Measurements from ENCODE around the gene DERL3.

DERL3 gene

GRCh38 chr22:23834793-23835483 is 3.9 kb downstream of the DERL3 start:
- H3K14ac ChIP-seq (ENCODE audit: low read length) = no peak overlapping the region
- H3K4me2 ChIP-seq (ENCODE audit: insufficient read depth, low read length, poor library complexity, severe bottlenecking) = no peak overlapping the region
- peaks cover 0 to 2% (median 0%) of the 10 kb centered on the region in 3 experiments for H3K27me3 ChIP-seq (ENCODE audit: control insufficient read depth in 3 of 3, insufficient read depth in 3 of 3, low read depth in 1 of 3, low read length in 3 of 3)
- H2BK5ac ChIP-seq (ENCODE audit: low read length) = no peak overlapping the region
- no peak overlapping the region for H2BK12ac ChIP-seq (ENCODE audit: low read length)
- H4K8ac ChIP-seq (ENCODE audit: low read depth, low read length) = no peak overlapping the region
- H2BK120ac ChIP-seq (ENCODE audit: low read depth, low read length) = no peak overlapping the region
- no peak overlapping the region for H2BK15ac ChIP-seq (ENCODE audit: low read length)
- WGBS, 2 donors (ENCODE audit: extremely low coverage in 2 of 2, insufficient read length in 2 of 2, insufficient replicate concordance in 1 of 2) = no CpG with 5 or more reads among the region's 10 CpGs
- H3K4me3 ChIP-seq (ENCODE audit: low read length in 2 of 2) = no peak overlapping the region
- H3K27ac ChIP-seq (replicated peaks; ENCODE audit: low read length) = no peak overlapping the region
- DNase-seq (ENCODE audit: low spot score) = no peak
- H3K18ac ChIP-seq (ENCODE audit: low read length) = no peak overlapping the region
- no peak overlapping the region for H3K23ac ChIP-seq (ENCODE audit: low read depth, low read length, poor library complexity)
- H3K79me1 ChIP-seq (ENCODE audit: low read depth, low read length) = peaks cover 6% of the 10 kb centered on the region
- H3K4me1 ChIP-seq (ENCODE audit: control insufficient read depth in 2 of 2, insufficient read depth in 1 of 2, low read depth in 1 of 2, low read length in 2 of 2) = peaks cover 4 to 8% of the 10 kb centered on the region in 2 donors
- H3K4ac ChIP-seq (ENCODE audit: low read length) = no peak overlapping the region
- peaks cover 39 to 64% of the 10 kb centered on the region in 2 donors for H3K36me3 ChIP-seq (replicated peaks in 1 of 2; ENCODE audit: control insufficient read depth in 2 of 2, insufficient read depth in 2 of 2, low read length in 2 of 2)
- no peaks in the 10 kb centered on the region for H3K9me3 ChIP-seq (replicated peaks in 1 of 2; ENCODE audit: control insufficient read depth in 2 of 2, insufficient read depth in 1 of 2, low read depth in 1 of 2, low read length in 2 of 2)
- no peak overlapping the region for H4K91ac ChIP-seq (ENCODE audit: low read depth, low read length, poor library complexity)
- H3K9ac ChIP-seq (ENCODE audit: low read depth, low read length, poor library complexity) = no peak overlapping the region
- no peak overlapping the region for H2AFZ ChIP-seq (ENCODE audit: low read length)
- H2AK5ac ChIP-seq (ENCODE audit: low read depth, low read length) = no peak overlapping the region

GRCh38 chr22:23834406-23834792 is 4.4 kb downstream of the DERL3 start:
- no peak overlapping the region for H4K8ac ChIP-seq (ENCODE audit: low read depth, low read length)
- no peak overlapping the region for H3K4me3 ChIP-seq (ENCODE audit: low read length in 2 of 2)
- no peaks in the 10 kb centered on the region for H3K27me3 ChIP-seq (ENCODE audit: control insufficient read depth in 3 of 3, insufficient read depth in 3 of 3, low read depth in 1 of 3, low read length in 3 of 3)
- H3K4me2 ChIP-seq (ENCODE audit: insufficient read depth, low read length, poor library complexity, severe bottlenecking) = no peak overlapping the region
- H3K9me3 ChIP-seq (replicated peaks in 1 of 2; ENCODE audit: control insufficient read depth in 2 of 2, insufficient read depth in 1 of 2, low read depth in 1 of 2, low read length in 2 of 2) = no peaks in the 10 kb centered on the region
- H3K79me1 ChIP-seq (ENCODE audit: low read depth, low read length) = peaks cover 6% of the 10 kb centered on the region
- H3K23ac ChIP-seq (ENCODE audit: low read depth, low read length, poor library complexity) = no peak overlapping the region
- DNase-seq (ENCODE audit: low spot score) = no peak
- H3K4ac ChIP-seq (ENCODE audit: low read length) = no peak overlapping the region
- H2BK120ac ChIP-seq (ENCODE audit: low read depth, low read length) = no peak overlapping the region
- H3K14ac ChIP-seq (ENCODE audit: low read length) = no peak overlapping the region
- H4K91ac ChIP-seq (ENCODE audit: low read depth, low read length, poor library complexity) = no peak overlapping the region
- no peak overlapping the region for H3K27ac ChIP-seq (replicated peaks; ENCODE audit: low read length)
- no peak overlapping the region for H2BK12ac ChIP-seq (ENCODE audit: low read length)
- H2BK5ac ChIP-seq (ENCODE audit: low read length) = no peak overlapping the region
- H2BK15ac ChIP-seq (ENCODE audit: low read length) = no peak overlapping the region
- no peak overlapping the region for H3K9ac ChIP-seq (ENCODE audit: low read depth, low read length, poor library complexity)
- peaks cover 4 to 7% of the 10 kb centered on the region in 2 donors for H3K4me1 ChIP-seq (ENCODE audit: control insufficient read depth in 2 of 2, insufficient read depth in 1 of 2, low read depth in 1 of 2, low read length in 2 of 2)
- H2AFZ ChIP-seq (ENCODE audit: low read length) = no peak overlapping the region
- no peak overlapping the region for H2AK5ac ChIP-seq (ENCODE audit: low read depth, low read length)
- peaks cover 41 to 70% of the 10 kb centered on the region in 2 donors for H3K36me3 ChIP-seq (replicated peaks in 1 of 2; ENCODE audit: control insufficient read depth in 2 of 2, insufficient read depth in 2 of 2, low read length in 2 of 2)
- H3K18ac ChIP-seq (ENCODE audit: low read length) = no peak overlapping the region
- no CpG with 5 or more reads among the region's 3 CpGs for WGBS, 2 donors (ENCODE audit: extremely low coverage in 2 of 2, insufficient read length in 2 of 2, insufficient replicate concordance in 1 of 2)

- Histone ChIP-seq H3K9me3 (replicated peaks in 1 of 2; ENCODE audit: control insufficient read depth in 2 of 2, insufficient read depth in 1 of 2, low read depth in 1 of 2, low read length in 2 of 2) (no peaks in the 10 kb centered on the region), H2AFZ (ENCODE audit: low read length) (no peak overlapping the region), H3K27ac (replicated peaks; ENCODE audit: low read length) (no peak overlapping the region), H3K36me3 (replicated peaks in 1 of 2; ENCODE audit: control insufficient read depth in 2 of 2, insufficient read depth in 2 of 2, low read length in 2 of 2) (peaks cover 46 to 74% of the 10 kb centered on the region in 2 donors), H2BK120ac (ENCODE audit: low read depth, low read length) (no peak overlapping the region), H3K23ac (ENCODE audit: low read depth, low read length, poor library complexity) (no peak overlapping the region), H3K18ac (ENCODE audit: low read length) (no peak overlapping the region), H4K91ac (ENCODE audit: low read depth, low read length, poor library complexity) (no peak overlapping the region), H3K4me3 (ENCODE audit: low read length in 2 of 2) (no peak overlapping the region), H4K8ac (ENCODE audit: low read depth, low read length) (no peak overlapping the region), H2BK15ac (ENCODE audit: low read length) (no peak overlapping the region), H3K27me3 (ENCODE audit: control insufficient read depth in 3 of 3, insufficient read depth in 3 of 3, low read depth in 1 of 3, low read length in 3 of 3) (no peaks in the 10 kb centered on the region), H3K14ac (ENCODE audit: low read length) (no peak overlapping the region), H2AK5ac (ENCODE audit: low read depth, low read length) (no peak overlapping the region), H2BK5ac (ENCODE audit: low read length) (no peak overlapping the region), H3K9ac (ENCODE audit: low read depth, low read length, poor library complexity) (no peak overlapping the region), H3K4me1 (ENCODE audit: control insufficient read depth in 2 of 2, insufficient read depth in 1 of 2, low read depth in 1 of 2, low read length in 2 of 2) (peaks cover 4 to 5% of the 10 kb centered on the region in 2 donors), H3K4ac (ENCODE audit: low read length) (no peak overlapping the region), H3K79me1 (ENCODE audit: low read depth, low read length) (peaks cover 6% of the 10 kb centered on the region), H3K4me2 (ENCODE audit: insufficient read depth, low read length, poor library complexity, severe bottlenecking) (no peak overlapping the region), H2BK12ac (ENCODE audit: low read length) (no peak overlapping the region)
- no CpG with 5 or more reads among the region's 13 CpGs for WGBS, 2 donors (ENCODE audit: extremely low coverage in 2 of 2, insufficient read length in 2 of 2, insufficient replicate concordance in 1 of 2)
- DNase-seq (ENCODE audit: low spot score) = no peak
Observed at GRCh38 chr22:23833911-23834317, 4.9 kb downstream of the DERL3 start.

- H3K4me2 ChIP-seq (ENCODE audit: insufficient read depth, low read length, poor library complexity, severe bottlenecking) = no peak overlapping the region
- peak overlapping the region; percentile 73 for H3K14ac ChIP-seq (ENCODE audit: low read length)
- peaks cover 50 to 81% of the 10 kb centered on the region in 2 donors for H3K36me3 ChIP-seq (replicated peaks in 1 of 2; ENCODE audit: control insufficient read depth in 2 of 2, insufficient read depth in 2 of 2, low read length in 2 of 2)
Observed at GRCh38 chr22:23833017-23833751, 5.6 kb downstream of the DERL3 start.

More at GRCh38 chr22:23833017-23833751, 5.6 kb downstream of the DERL3 start:
- DNase-seq (ENCODE audit: low spot score) = no peak
- no peak overlapping the region for H2BK12ac ChIP-seq (ENCODE audit: low read length)
- H3K9me3 ChIP-seq (replicated peaks in 1 of 2; ENCODE audit: control insufficient read depth in 2 of 2, insufficient read depth in 1 of 2, low read depth in 1 of 2, low read length in 2 of 2) = no peaks in the 10 kb centered on the region
- no peak overlapping the region for H2AK5ac ChIP-seq (ENCODE audit: low read depth, low read length)
- no peak overlapping the region for H2BK5ac ChIP-seq (ENCODE audit: low read length)
- H3K23ac ChIP-seq (ENCODE audit: low read depth, low read length, poor library complexity) = no peak overlapping the region
- H4K8ac ChIP-seq (ENCODE audit: low read depth, low read length) = no peak overlapping the region
- no peak overlapping the region for H4K91ac ChIP-seq (ENCODE audit: low read depth, low read length, poor library complexity)
- no peak overlapping the region for H3K4me3 ChIP-seq (ENCODE audit: low read length in 2 of 2)
- no peak overlapping the region for H2BK120ac ChIP-seq (ENCODE audit: low read depth, low read length)
- peaks cover 3 to 4% of the 10 kb centered on the region in 2 donors for H3K4me1 ChIP-seq (ENCODE audit: control insufficient read depth in 2 of 2, insufficient read depth in 1 of 2, low read depth in 1 of 2, low read length in 2 of 2)
- no peak overlapping the region for H3K4ac ChIP-seq (ENCODE audit: low read length)
- H3K27me3 ChIP-seq (ENCODE audit: control insufficient read depth in 3 of 3, insufficient read depth in 3 of 3, low read depth in 1 of 3, low read length in 3 of 3) = no peaks in the 10 kb centered on the region
- peaks cover 6% of the 10 kb centered on the region for H3K79me1 ChIP-seq (ENCODE audit: low read depth, low read length)
- no peak overlapping the region for H2BK15ac ChIP-seq (ENCODE audit: low read length)
- no peak overlapping the region for H2AFZ ChIP-seq (ENCODE audit: low read length)
- H3K9ac ChIP-seq (ENCODE audit: low read depth, low read length, poor library complexity) = peak overlapping the region; percentile 12
- no CpG with 5 or more reads among the region's 16 CpGs for WGBS, 2 donors (ENCODE audit: extremely low coverage in 2 of 2, insufficient read length in 2 of 2, insufficient replicate concordance in 1 of 2)
- H3K27ac ChIP-seq (replicated peaks; ENCODE audit: low read length) = no peak overlapping the region
- H3K18ac ChIP-seq (ENCODE audit: low read length) = no peak overlapping the region

Data from neuronal stem cell (in vitro differentiated cells).